MM.1S (cell line): ENCODE measurements around the gene ACSF3.

Experiments used
- CTCF ChIP-seq: fragments of 300-600 bp; sonication (generic); IDR thresholded peaks from 2 replicates; pipeline ENCODE4 v1.5.1; 2016; ENCODE audit warnings: antibody characterized with exemption, low read length, mixed read lengths
- EZH2phosphoT487 ChIP-seq: fragments of 300-600 bp; sonication (generic); IDR thresholded peaks from 2 replicates; pipeline ENCODE4 v1.6.1; 2018; ENCODE audit warnings: antibody characterized with exemption, low read length

GRCh38 chr16:89192956-89193575 lies 99.4 kb downstream of the ACSF3 start:
- TF ChIP-seq CTCF (no peak), EZH2phosphoT487 (no peak)
